Neural cell (in vitro differentiated cells): ENCODE data around the gene AQP5. TPM values are rescaled to one million over a fixed set of nuclear protein-coding genes. Genes with fewer than 3 reads are reported as not detected.

Experiments used
- H2AFZ ChIP-seq: fragments of 200-600, 300-800 bp; sonication (generic), shearing (Covaris generic); 2 replicates; pipeline ENCODE4 v1.6.0; 2014; ENCODE audit warnings: low read depth, mild to moderate bottlenecking, antibody characterized with exemption, low read length, moderate library complexity
- H3F3A ChIP-seq: fragments of 200-600 bp; shearing (Covaris generic); 2 replicates; pipeline ENCODE4 v1.6.1; 2016; ENCODE audit warnings: mild to moderate bottlenecking, moderate library complexity, mixed read lengths, antibody characterized with exemption, low read length; ENCODE audit not compliant: insufficient read depth, poor library complexity, severe bottlenecking
- H3K27ac ChIP-seq: fragments of 200-600, 300-800 bp; sonication (generic), shearing (Covaris generic); 2 replicates; pipeline ENCODE4 v1.5.1; 2014; ENCODE audit warnings: mild to moderate bottlenecking, low read length, moderate library complexity
- H3K27me3 ChIP-seq: fragments of 300-800, 200-600 bp; sonication (generic), shearing (Covaris generic); 2 replicates; pipeline ENCODE4 v1.6.0; 2014; ENCODE audit warnings: mild to moderate bottlenecking, low read depth, low read length, moderate library complexity; ENCODE audit not compliant: insufficient read depth
- H3K36me3 ChIP-seq: fragments of 300-800, 200-600 bp; sonication (generic), shearing (Covaris generic); 2 replicates; pipeline ENCODE4 v1.5.1; 2014; ENCODE audit warnings: mild to moderate bottlenecking, antibody characterized with exemption, low read length, moderate library complexity; ENCODE audit not compliant: insufficient read depth
- H3K4me2 ChIP-seq: fragments of 300-800, 200-600 bp; sonication (generic), shearing (Covaris generic); 2 replicates; pipeline ENCODE4 v1.6.0; 2014; ENCODE audit warnings: mild to moderate bottlenecking, low read length
- H3K4me3 ChIP-seq: fragments of 300-800, 200-600 bp; sonication (generic), shearing (Covaris generic); 2 replicates; pipeline ENCODE4 v1.5.1; 2014; ENCODE audit warnings: mild to moderate bottlenecking, low read length, moderate library complexity
- H3K79me2 ChIP-seq: fragments of 200-600 bp; shearing (Covaris generic); replicated peaks from 2 replicates; pipeline ENCODE4 v1.6.0; 2014; ENCODE audit warnings: mild to moderate bottlenecking, low read length, moderate library complexity; ENCODE audit not compliant: insufficient read depth
- H3K9ac ChIP-seq: fragments of 300-800, 200-600 bp; sonication (generic), shearing (Covaris generic); 2 replicates; pipeline ENCODE4 v1.6.1; 2016; ENCODE audit warnings: mild to moderate bottlenecking, low read length, mixed read lengths
- H3K9me2 ChIP-seq: fragments of 200-600 bp; shearing (Covaris generic); 2 replicates; pipeline ENCODE4 v1.6.1; 2016; ENCODE audit warnings: mild to moderate bottlenecking, low read length, mixed read lengths; ENCODE audit not compliant: insufficient read depth
- H3K9me3 ChIP-seq: fragments of 200-600, 300-800 bp; sonication (generic), shearing (Covaris generic); 2 replicates; pipeline ENCODE4 v1.6.1; 2016; ENCODE audit warnings: mild to moderate bottlenecking, mixed run types, low read length, moderate library complexity, mixed read lengths
- H4K20me1 ChIP-seq: fragments of 200-600 bp; shearing (Covaris generic); 2 replicates; pipeline ENCODE4 v1.6.1; 2016; ENCODE audit warnings: mild to moderate bottlenecking, mixed run types; ENCODE audit not compliant: insufficient read depth
- CTCF ChIP-seq: fragments of 450-650 bp; IDR thresholded peaks from 2 replicates; pipeline ENCODE4 v1.5.1; 2014; ENCODE audit warnings: antibody characterized with exemption, mild to moderate bottlenecking, moderate library complexity; ENCODE audit not compliant: poor library complexity, severe bottlenecking
- EP300 ChIP-seq: fragments of 450-650 bp; conservative IDR thresholded peaks from 2 replicates; pipeline ENCODE4 v1.6.1; 2014; ENCODE audit warnings: antibody characterized with exemption, mild to moderate bottlenecking, moderate library complexity; ENCODE audit not compliant: poor library complexity, severe bottlenecking
- MXI1 ChIP-seq: fragments of 450-650 bp; conservative IDR thresholded peaks from 2 replicates; pipeline ENCODE4 v1.6.1; 2014; ENCODE audit warnings: antibody characterized with exemption, mild to moderate bottlenecking; ENCODE audit not compliant: poor library complexity, severe bottlenecking
- POLR2AphosphoS5 ChIP-seq: IDR thresholded peaks from 2 replicates; pipeline ENCODE4 v1.6.1; 2012
- RAD21 ChIP-seq: fragments of 450-650 bp; conservative IDR thresholded peaks from 2 replicates; pipeline ENCODE4 v1.6.1; 2014; ENCODE audit warnings: antibody characterized with exemption, mild to moderate bottlenecking, moderate library complexity
- REST ChIP-seq: IDR thresholded peaks from 2 replicates; pipeline ENCODE4 v1.6.1; 2012; ENCODE audit warnings: borderline replicate concordance
- SMC3 ChIP-seq: fragments of 450-650 bp; conservative IDR thresholded peaks from 2 replicates; pipeline ENCODE4 v1.6.1; 2014; ENCODE audit warnings: antibody characterized with exemption, mild to moderate bottlenecking, moderate library complexity; ENCODE audit not compliant: poor library complexity
- TAF1 ChIP-seq: IDR thresholded peaks from 2 replicates; pipeline ENCODE4 v1.6.1; 2012; ENCODE audit warnings: low read depth
- polyA plus RNA-seq: library from polyadenylated mRNA; depleted of rRNA; stranded (reverse); fragments of >200 nt; gene quantifications from 2 replicates; pipeline ENCODE4 v1.2.3, GENCODE V29; 2014

The AQP5 gene
- polyA plus RNA-seq, 1 donor from 2014 or later, result not detected

GRCh38 chr12:49978125-49978524 lies 16.5 kb downstream of the AQP5 start:
- H3F3A ChIP-seq, result no peaks in the 10 kb centered on the region
- H3K4me3 ChIP-seq, result no peak overlapping the region
- no peaks in the 10 kb centered on the region for H3K9me2 ChIP-seq
- no peaks in the 10 kb centered on the region for H3K27me3 ChIP-seq
- no peak overlapping the region for H3K9ac ChIP-seq
- no peak overlapping the region for H3K27ac ChIP-seq
- no peak overlapping the region for H3K4me2 ChIP-seq
- H2AFZ ChIP-seq, result no peak overlapping the region
- H4K20me1 ChIP-seq, result no peaks in the 10 kb centered on the region
- no peaks in the 10 kb centered on the region for H3K9me3 ChIP-seq
- TF ChIP-seq SMC3, result no peak
- TF ChIP-seq TAF1, result no peak
- H3K79me2 ChIP-seq, result no peaks in the 10 kb centered on the region
- H3K36me3 ChIP-seq, result no peaks in the 10 kb centered on the region

GRCh38 chr12:49979016-49979586 lies 17.4 kb downstream of the AQP5 start:
- Histone ChIP-seq H3F3A (no peaks in the 10 kb centered on the region), H4K20me1 (no peaks in the 10 kb centered on the region), H3K9me2 (no peaks in the 10 kb centered on the region), H3K36me3 (no peaks in the 10 kb centered on the region), H3K27me3 (no peaks in the 10 kb centered on the region), H3K27ac (no peak overlapping the region), H2AFZ (no peak overlapping the region), H3K9ac (no peak overlapping the region), H3K79me2 (no peaks in the 10 kb centered on the region), H3K9me3 (no peaks in the 10 kb centered on the region), H3K4me3 (no peak overlapping the region), H3K4me2 (no peak overlapping the region)
- TF ChIP-seq REST (no peak), MXI1 (no peak)

- H3K4me3 ChIP-seq, result no peak overlapping the region
- no peak for TF ChIP-seq EP300
- no peak for TF ChIP-seq POLR2AphosphoS5
- TF ChIP-seq TAF1, result no peak
- no peak for TF ChIP-seq SMC3
- no peak for TF ChIP-seq CTCF
- TF ChIP-seq RAD21, result no peak
- no peaks in the 10 kb centered on the region for H3F3A ChIP-seq
Observed at GRCh38 chr12:49979791-49980190, 18.1 kb downstream of the AQP5 start.

More at GRCh38 chr12:49979791-49980190, 18.1 kb downstream of the AQP5 start:
- H3K79me2 ChIP-seq, result no peaks in the 10 kb centered on the region
- no peaks in the 10 kb centered on the region for H3K27me3 ChIP-seq
- no peaks in the 10 kb centered on the region for H3K9me3 ChIP-seq
- no peaks in the 10 kb centered on the region for H4K20me1 ChIP-seq
- no peak overlapping the region for H3K9ac ChIP-seq
- no peak overlapping the region for H3K27ac ChIP-seq
- H3K4me2 ChIP-seq, result no peak overlapping the region
- H2AFZ ChIP-seq, result no peak overlapping the region
- no peaks in the 10 kb centered on the region for H3K9me2 ChIP-seq
- no peaks in the 10 kb centered on the region for H3K36me3 ChIP-seq
